ENCODE results near the gene HOOK2. TPM values are rescaled to one million over a fixed set of nuclear protein-coding genes. Genes with fewer than 3 reads are reported as not detected.

HOOK2 gene
- total and polyA plus RNA-seq, 2 of the 13 experiments (the other 11 are each of a cell fraction or from before 2014, with no cell fraction given) = 9.2 to 12.9 TPM

DNA sequence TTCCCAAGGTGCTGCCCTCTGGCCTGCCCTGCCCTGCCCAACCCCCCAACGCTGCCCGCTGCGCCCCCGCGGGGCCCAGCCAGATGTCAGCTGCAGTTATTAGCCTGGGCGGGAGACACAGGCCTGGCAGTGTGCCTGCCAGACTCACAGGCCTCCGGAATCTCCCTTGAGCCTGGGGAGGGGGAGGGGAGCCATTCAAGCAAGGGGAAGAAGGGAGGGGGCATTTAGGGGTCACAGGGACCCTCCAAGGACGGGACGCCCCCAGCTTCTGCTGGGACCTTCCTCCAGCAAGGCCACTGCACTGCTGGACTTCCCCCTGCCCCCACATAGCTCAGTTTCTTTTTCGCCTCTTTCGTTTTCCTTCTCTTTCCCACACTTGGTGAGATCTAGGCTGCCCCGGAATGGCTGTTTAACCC is 13.3 kb upstream of the HOOK2 start (continued):
- TF ChIP-seq TCF7L2 (IDR thresholded peaks at IDR 0.05; ENCODE audit: low read depth, low read length) = no peak
- no peak for TF ChIP-seq ZNF552 (CRISPR knock-in tag; IDR thresholded peaks at IDR 0.05; ENCODE audit: borderline replicate concordance)
- TF ChIP-seq ZNF337 (CRISPR knock-in tag; IDR thresholded peaks at IDR 0.05; ENCODE audit: borderline replicate concordance, low read depth) = no peak
- TF ChIP-seq, protein P1, sequence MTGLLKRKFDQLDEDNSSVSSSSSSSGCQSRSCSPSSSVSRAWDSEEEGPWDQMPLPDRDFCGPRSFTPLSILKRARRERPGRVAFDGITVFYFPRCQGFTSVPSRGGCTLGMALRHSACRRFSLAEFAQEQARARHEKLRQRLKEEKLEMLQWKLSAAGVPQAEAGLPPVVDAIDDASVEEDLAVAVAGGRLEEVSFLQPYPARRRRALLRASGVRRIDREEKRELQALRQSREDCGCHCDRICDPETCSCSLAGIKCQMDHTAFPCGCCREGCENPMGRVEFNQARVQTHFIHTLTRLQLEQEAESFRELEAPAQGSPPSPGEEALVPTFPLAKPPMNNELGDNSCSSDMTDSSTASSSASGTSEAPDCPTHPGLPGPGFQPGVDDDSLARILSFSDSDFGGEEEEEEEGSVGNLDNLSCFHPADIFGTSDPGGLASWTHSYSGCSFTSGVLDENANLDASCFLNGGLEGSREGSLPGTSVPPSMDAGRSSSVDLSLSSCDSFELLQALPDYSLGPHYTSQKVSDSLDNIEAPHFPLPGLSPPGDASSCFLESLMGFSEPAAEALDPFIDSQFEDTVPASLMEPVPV (CRISPR knock-in tag; IDR thresholded peaks at IDR 0.05) = no peak
- TF ChIP-seq GFI1 (CRISPR knock-in tag; IDR thresholded peaks at IDR 0.05; ENCODE audit: borderline replicate concordance) = 0 out of 2 replicates have a peak, but pooled peaks have one; percentile 14
- TF ChIP-seq, protein P2, sequence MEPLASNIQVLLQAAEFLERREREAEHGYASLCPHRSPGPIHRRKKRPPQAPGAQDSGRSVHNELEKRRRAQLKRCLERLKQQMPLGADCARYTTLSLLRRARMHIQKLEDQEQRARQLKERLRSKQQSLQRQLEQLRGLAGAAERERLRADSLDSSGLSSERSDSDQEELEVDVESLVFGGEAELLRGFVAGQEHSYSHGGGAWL (CRISPR knock-in tag; IDR thresholded peaks at IDR 0.05) = no peak
- TF ChIP-seq, protein P3, sequence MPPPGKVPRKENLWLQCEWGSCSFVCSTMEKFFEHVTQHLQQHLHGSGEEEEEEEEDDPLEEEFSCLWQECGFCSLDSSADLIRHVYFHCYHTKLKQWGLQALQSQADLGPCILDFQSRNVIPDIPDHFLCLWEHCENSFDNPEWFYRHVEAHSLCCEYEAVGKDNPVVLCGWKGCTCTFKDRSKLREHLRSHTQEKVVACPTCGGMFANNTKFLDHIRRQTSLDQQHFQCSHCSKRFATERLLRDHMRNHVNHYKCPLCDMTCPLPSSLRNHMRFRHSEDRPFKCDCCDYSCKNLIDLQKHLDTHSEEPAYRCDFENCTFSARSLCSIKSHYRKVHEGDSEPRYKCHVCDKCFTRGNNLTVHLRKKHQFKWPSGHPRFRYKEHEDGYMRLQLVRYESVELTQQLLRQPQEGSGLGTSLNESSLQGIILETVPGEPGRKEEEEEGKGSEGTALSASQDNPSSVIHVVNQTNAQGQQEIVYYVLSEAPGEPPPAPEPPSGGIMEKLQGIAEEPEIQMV (CRISPR knock-in tag; IDR thresholded peaks at IDR 0.05; ENCODE audit: low read depth) = no peak
- TF ChIP-seq, protein P4, sequence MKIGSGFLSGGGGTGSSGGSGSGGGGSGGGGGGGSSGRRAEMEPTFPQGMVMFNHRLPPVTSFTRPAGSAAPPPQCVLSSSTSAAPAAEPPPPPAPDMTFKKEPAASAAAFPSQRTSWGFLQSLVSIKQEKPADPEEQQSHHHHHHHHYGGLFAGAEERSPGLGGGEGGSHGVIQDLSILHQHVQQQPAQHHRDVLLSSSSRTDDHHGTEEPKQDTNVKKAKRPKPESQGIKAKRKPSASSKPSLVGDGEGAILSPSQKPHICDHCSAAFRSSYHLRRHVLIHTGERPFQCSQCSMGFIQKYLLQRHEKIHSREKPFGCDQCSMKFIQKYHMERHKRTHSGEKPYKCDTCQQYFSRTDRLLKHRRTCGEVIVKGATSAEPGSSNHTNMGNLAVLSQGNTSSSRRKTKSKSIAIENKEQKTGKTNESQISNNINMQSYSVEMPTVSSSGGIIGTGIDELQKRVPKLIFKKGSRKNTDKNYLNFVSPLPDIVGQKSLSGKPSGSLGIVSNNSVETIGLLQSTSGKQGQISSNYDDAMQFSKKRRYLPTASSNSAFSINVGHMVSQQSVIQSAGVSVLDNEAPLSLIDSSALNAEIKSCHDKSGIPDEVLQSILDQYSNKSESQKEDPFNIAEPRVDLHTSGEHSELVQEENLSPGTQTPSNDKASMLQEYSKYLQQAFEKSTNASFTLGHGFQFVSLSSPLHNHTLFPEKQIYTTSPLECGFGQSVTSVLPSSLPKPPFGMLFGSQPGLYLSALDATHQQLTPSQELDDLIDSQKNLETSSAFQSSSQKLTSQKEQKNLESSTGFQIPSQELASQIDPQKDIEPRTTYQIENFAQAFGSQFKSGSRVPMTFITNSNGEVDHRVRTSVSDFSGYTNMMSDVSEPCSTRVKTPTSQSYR (CRISPR knock-in tag; IDR thresholded peaks at IDR 0.05; ENCODE audit: borderline replicate concordance) = peak; percentile 87
- TF ChIP-seq ZNF207 (IDR thresholded peaks at IDR 0.05; ENCODE audit: borderline replicate concordance) = no peak
- no peak for TF ChIP-seq HCFC1 (IDR thresholded peaks at IDR 0.05; ENCODE audit: low read depth, low read length)
- TF ChIP-seq RFX1 (IDR thresholded peaks at IDR 0.05) = no peak
- no peak for TF ChIP-seq CHD4 (IDR thresholded peaks at IDR 0.05; ENCODE audit: borderline replicate concordance, low read length)
- TF ChIP-seq ADNP (CRISPR knock-in tag; IDR thresholded peaks at IDR 0.05) = no peak
- peak; percentile 57 for TF ChIP-seq ZNF883 (CRISPR knock-in tag; IDR thresholded peaks at IDR 0.05; ENCODE audit: not compliant biosample characterization)
- no peak for TF ChIP-seq BRCA1 (CRISPR knock-in tag; IDR thresholded peaks at IDR 0.05)
- TF ChIP-seq, protein P5, sequence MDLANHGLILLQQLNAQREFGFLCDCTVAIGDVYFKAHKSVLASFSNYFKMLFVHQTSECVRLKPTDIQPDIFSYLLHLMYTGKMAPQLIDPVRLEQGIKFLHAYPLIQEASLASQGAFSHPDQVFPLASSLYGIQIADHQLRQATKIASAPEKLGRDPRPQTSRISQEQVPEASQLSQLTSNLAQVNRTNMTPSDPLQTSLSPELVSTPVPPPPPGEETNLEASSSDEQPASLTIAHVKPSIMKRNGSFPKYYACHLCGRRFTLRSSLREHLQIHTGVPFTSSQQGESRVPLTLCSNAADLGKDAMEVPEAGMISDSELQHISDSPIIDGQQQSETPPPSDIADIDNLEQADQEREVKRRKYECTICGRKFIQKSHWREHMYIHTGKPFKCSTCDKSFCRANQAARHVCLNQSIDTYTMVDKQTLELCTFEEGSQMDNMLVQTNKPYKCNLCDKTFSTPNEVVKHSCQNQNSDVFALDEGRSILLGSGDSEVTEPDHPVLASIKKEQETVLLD (CRISPR knock-in tag; IDR thresholded peaks at IDR 0.05; ENCODE audit: low read depth) = no peak
- TF ChIP-seq, protein P6, sequence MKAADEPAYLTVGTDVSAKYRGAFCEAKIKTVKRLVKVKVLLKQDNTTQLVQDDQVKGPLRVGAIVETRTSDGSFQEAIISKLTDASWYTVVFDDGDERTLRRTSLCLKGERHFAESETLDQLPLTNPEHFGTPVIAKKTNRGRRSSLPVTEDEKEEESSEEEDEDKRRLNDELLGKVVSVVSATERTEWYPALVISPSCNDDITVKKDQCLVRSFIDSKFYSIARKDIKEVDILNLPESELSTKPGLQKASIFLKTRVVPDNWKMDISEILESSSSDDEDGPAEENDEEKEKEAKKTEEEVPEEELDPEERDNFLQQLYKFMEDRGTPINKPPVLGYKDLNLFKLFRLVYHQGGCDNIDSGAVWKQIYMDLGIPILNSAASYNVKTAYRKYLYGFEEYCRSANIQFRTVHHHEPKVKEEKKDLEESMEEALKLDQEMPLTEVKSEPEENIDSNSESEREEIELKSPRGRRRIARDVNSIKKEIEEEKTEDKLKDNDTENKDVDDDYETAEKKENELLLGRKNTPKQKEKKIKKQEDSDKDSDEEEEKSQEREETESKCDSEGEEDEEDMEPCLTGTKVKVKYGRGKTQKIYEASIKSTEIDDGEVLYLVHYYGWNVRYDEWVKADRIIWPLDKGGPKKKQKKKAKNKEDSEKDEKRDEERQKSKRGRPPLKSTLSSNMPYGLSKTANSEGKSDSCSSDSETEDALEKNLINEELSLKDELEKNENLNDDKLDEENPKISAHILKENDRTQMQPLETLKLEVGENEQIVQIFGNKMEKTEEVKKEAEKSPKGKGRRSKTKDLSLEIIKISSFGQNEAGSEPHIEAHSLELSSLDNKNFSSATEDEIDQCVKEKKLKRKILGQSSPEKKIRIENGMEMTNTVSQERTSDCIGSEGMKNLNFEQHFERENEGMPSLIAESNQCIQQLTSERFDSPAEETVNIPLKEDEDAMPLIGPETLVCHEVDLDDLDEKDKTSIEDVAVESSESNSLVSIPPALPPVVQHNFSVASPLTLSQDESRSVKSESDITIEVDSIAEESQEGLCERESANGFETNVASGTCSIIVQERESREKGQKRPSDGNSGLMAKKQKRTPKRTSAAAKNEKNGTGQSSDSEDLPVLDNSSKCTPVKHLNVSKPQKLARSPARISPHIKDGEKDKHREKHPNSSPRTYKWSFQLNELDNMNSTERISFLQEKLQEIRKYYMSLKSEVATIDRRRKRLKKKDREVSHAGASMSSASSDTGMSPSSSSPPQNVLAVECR (CRISPR knock-in tag; IDR thresholded peaks at IDR 0.05; ENCODE audit: borderline replicate concordance) = peak; percentile 42; the same call in 1 of the 2 replicates
- no peak for TF ChIP-seq ZNF235 (CRISPR knock-in tag; IDR thresholded peaks at IDR 0.05; ENCODE audit: borderline replicate concordance)

Data from HepG2 (cell line).